HEK293 (cell line): Measurements from ENCODE around the gene CCDC78.

Experiments
- GLIS2 ChIP-seq: fragments of 450-650 bp; formaldehyde crosslinking; IDR thresholded peaks from 2 replicates; pipeline ENCODE4 v1.5.1; 2016; ENCODE audit warnings: missing biosample characterization, missing genetic modification characterization
- KLF7 ChIP-seq: fragments of 450-650 bp; formaldehyde crosslinking; IDR thresholded peaks from 2 replicates; pipeline ENCODE4 v1.5.1; 2016; ENCODE audit warnings: missing biosample characterization, missing genetic modification characterization, borderline replicate concordance
- PATZ1 ChIP-seq: fragments of 450-650 bp; formaldehyde crosslinking; IDR thresholded peaks from 2 replicates; pipeline ENCODE4 v1.5.1; 2016; ENCODE audit warnings: missing biosample characterization, missing genetic modification characterization
- PRDM10 ChIP-seq: fragments of 450-650 bp; formaldehyde crosslinking; IDR thresholded peaks from 2 replicates; pipeline ENCODE4 v1.5.1; 2016; ENCODE audit warnings: missing biosample characterization, missing genetic modification characterization
- SP2 ChIP-seq: fragments of 450-650 bp; formaldehyde crosslinking; IDR thresholded peaks from 2 replicates; pipeline ENCODE4 v1.5.1; 2016; ENCODE audit warnings: missing biosample characterization, missing genetic modification characterization
- SP7 ChIP-seq: fragments of 450-650 bp; formaldehyde crosslinking; IDR thresholded peaks from 2 replicates; pipeline ENCODE4 v1.5.1; 2016; ENCODE audit warnings: missing biosample characterization, missing genetic modification characterization
- TSHZ1 ChIP-seq: fragments of 450-650 bp; formaldehyde crosslinking; IDR thresholded peaks from 2 replicates; pipeline ENCODE4 v1.5.1; 2016; ENCODE audit warnings: missing biosample characterization, missing genetic modification characterization, borderline replicate concordance
- ZBTB10 ChIP-seq: fragments of 450-650 bp; formaldehyde crosslinking; IDR thresholded peaks from 2 replicates; pipeline ENCODE4 v1.5.1; 2016; ENCODE audit warnings: missing biosample characterization, missing genetic modification characterization
- ZBTB8A ChIP-seq: fragments of 450-650 bp; formaldehyde crosslinking; IDR thresholded peaks from 2 replicates; pipeline ENCODE4 v1.5.1; 2016; ENCODE audit warnings: missing biosample characterization, missing genetic modification characterization
- ZNF140 ChIP-seq: fragments of 450-650 bp; formaldehyde crosslinking; IDR thresholded peaks from 2 replicates; pipeline ENCODE4 v1.5.1; 2016; ENCODE audit warnings: missing biosample characterization, missing genetic modification characterization
- ZNF157 ChIP-seq: fragments of 450-650 bp; formaldehyde crosslinking; IDR thresholded peaks from 2 replicates; pipeline ENCODE4 v1.5.1; 2016; ENCODE audit warnings: missing biosample characterization, missing genetic modification characterization
- ZNF324 ChIP-seq: fragments of 450-650 bp; formaldehyde crosslinking; IDR thresholded peaks from 2 replicates; pipeline ENCODE4 v1.5.1; 2016; ENCODE audit warnings: missing biosample characterization, missing genetic modification characterization
- ZNF335 ChIP-seq: fragments of 450-650 bp; formaldehyde crosslinking; conservative IDR thresholded peaks from 2 replicates; pipeline ENCODE4 v1.5.1; 2016; ENCODE audit warnings: missing biosample characterization, missing genetic modification characterization
- ZNF350 ChIP-seq: fragments of 450-650 bp; formaldehyde crosslinking; IDR thresholded peaks from 2 replicates; pipeline ENCODE4 v1.5.0; 2017; ENCODE audit warnings: missing biosample characterization, mild to moderate bottlenecking, missing genetic modification characterization
- ZNF416 ChIP-seq: fragments of 450-650 bp; formaldehyde crosslinking; IDR thresholded peaks from 2 replicates; pipeline ENCODE4 v1.5.1; 2016; ENCODE audit warnings: missing biosample characterization, missing genetic modification characterization
- ZNF48 ChIP-seq: fragments of 450-650 bp; formaldehyde crosslinking; IDR thresholded peaks from 2 replicates; pipeline ENCODE4 v1.5.1; 2016; ENCODE audit warnings: missing biosample characterization, missing genetic modification characterization
- ZNF530 ChIP-seq: fragments of 450-650 bp; formaldehyde crosslinking; IDR thresholded peaks from 2 replicates; pipeline ENCODE4 v1.5.1; 2016; ENCODE audit warnings: low read depth, missing biosample characterization, missing genetic modification characterization
- ZNF548 ChIP-seq: fragments of 450-650 bp; formaldehyde crosslinking; IDR thresholded peaks from 2 replicates; pipeline ENCODE4 v1.5.1; 2016; ENCODE audit warnings: missing biosample characterization, missing genetic modification characterization
- ZNF76 ChIP-seq: fragments of 450-650 bp; formaldehyde crosslinking; IDR thresholded peaks from 2 replicates; pipeline ENCODE4; 2016; ENCODE audit warnings: low read depth, missing biosample characterization, missing genetic modification characterization, borderline replicate concordance
- ZNF777 ChIP-seq: fragments of 450-650 bp; formaldehyde crosslinking; IDR thresholded peaks from 2 replicates; pipeline ENCODE4 v1.5.1; 2017; ENCODE audit warnings: missing biosample characterization, missing genetic modification characterization, borderline replicate concordance
- ZXDB ChIP-seq: fragments of 450-650 bp; formaldehyde crosslinking; IDR thresholded peaks from 2 replicates; pipeline ENCODE4 v1.5.1; 2016; ENCODE audit warnings: missing biosample characterization, missing genetic modification characterization
- TF ChIP-seq, protein P1 (sequence below): fragments of 450-650 bp; formaldehyde crosslinking; IDR thresholded peaks from 2 replicates; pipeline ENCODE4 v1.5.1; 2016; ENCODE audit warnings: missing biosample characterization, missing genetic modification characterization, low read depth
- TF ChIP-seq, protein P2 (sequence below): fragments of 450-650 bp; formaldehyde crosslinking; IDR thresholded peaks from 2 replicates; pipeline ENCODE4 v1.5.1; 2017; ENCODE audit warnings: missing biosample characterization, mild to moderate bottlenecking, missing genetic modification characterization, moderate library complexity

The CCDC78 gene

DNA sequence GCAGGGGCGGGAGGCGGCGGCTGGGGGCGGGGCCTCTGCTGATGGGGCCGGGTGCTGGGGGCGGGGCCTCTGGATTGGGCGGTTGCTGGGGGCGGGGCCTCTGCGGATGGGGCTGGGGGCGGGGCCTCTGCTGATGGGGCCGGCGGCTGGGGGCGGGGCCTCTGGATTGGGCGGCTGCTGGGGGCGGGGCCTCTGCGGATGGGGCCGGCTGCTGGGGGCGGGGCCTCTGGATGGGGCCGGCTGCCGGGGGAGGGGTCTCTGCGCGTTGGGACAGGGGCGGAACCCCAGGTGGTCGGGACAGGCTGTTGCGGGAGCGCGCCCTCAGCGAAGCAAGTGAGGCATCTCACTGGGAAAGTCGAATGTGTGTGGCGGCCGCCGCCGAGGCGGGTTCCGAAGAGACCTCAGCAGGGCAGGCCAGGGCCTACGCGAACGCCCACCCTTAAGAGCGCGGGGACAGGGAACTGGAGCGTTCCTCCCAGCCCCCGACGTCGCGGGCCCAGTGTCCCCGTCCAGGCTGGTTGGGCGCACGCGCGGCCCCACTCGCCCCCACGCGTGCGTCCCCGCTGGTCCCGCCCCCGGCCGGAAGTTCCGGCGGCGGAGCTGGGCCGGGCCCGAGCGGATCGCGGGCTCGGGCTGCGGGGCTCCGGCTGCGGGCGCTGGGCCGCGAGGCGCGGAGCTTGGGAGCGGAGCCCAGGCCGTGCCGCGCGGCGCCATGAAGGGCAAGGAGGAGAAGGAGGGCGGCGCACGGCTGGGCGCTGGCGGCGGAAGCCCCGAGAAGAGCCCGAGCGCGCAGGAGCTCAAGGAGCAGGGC, 46.2 kb downstream of the CCDC78 start, which contains the start of gene STUB1 (continued):
- TF ChIP-seq TSHZ1 (no peak), ZNF350 (tag by site-specific recombination) (no peak), ZNF324 (peak; percentile 71; the same call in 1 of the 2 replicates), ZNF548 (tag by site-specific recombination) (no peak), ZNF335 (no peak; the same call in 1 of the 2 replicates), SP2 (tag by site-specific recombination) (peak; percentile 70), ZNF416 (tag by site-specific recombination) (no peak), ZXDB (tag by site-specific recombination) (peak; percentile 49), ZBTB8A (tag by site-specific recombination) (peak; percentile 79), ZNF777 (tag by site-specific recombination) (peak; percentile 81; the same call in 1 of the 2 replicates), ZNF48 (tag by site-specific recombination) (no peak), ZNF157 (tag by site-specific recombination) (no peak), PRDM10 (tag by site-specific recombination) (peak; percentile 96), ZNF530 (tag by site-specific recombination) (no peak), SP7 (tag by site-specific recombination) (peak; percentile 48), PATZ1 (peak; percentile 99), ZNF140 (no peak), GLIS2 (tag by site-specific recombination) (peak; percentile 96), ZBTB10 (tag by site-specific recombination) (no peak), KLF7 (tag by site-specific recombination) (0 out of 2 replicates have a peak, but pooled peaks have one; percentile 24), ZNF76 (peak; percentile 55; the same call in 1 of the 2 replicates)
- TF ChIP-seq, protein P1, sequence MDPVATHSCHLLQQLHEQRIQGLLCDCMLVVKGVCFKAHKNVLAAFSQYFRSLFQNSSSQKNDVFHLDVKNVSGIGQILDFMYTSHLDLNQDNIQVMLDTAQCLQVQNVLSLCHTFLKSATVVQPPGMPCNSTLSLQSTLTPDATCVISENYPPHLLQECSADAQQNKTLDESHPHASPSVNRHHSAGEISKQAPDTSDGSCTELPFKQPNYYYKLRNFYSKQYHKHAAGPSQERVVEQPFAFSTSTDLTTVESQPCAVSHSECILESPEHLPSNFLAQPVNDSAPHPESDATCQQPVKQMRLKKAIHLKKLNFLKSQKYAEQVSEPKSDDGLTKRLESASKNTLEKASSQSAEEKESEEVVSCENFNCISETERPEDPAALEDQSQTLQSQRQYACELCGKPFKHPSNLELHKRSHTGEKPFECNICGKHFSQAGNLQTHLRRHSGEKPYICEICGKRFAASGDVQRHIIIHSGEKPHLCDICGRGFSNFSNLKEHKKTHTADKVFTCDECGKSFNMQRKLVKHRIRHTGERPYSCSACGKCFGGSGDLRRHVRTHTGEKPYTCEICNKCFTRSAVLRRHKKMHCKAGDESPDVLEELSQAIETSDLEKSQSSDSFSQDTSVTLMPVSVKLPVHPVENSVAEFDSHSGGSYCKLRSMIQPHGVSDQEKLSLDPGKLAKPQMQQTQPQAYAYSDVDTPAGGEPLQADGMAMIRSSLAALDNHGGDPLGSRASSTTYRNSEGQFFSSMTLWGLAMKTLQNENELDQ (tag by site-specific recombination): no peak
- TF ChIP-seq, protein P2, sequence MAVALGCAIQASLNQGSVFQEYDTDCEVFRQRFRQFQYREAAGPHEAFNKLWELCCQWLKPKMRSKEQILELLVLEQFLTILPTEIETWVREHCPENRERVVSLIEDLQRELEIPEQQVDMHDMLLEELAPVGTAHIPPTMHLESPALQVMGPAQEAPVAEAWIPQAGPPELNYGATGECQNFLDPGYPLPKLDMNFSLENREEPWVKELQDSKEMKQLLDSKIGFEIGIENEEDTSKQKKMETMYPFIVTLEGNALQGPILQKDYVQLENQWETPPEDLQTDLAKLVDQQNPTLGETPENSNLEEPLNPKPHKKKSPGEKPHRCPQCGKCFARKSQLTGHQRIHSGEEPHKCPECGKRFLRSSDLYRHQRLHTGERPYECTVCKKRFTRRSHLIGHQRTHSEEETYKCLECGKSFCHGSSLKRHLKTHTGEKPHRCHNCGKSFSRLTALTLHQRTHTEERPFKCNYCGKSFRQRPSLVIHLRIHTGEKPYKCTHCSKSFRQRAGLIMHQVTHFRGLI (tag by site-specific recombination): peak; percentile 95
